Measurements from ENCODE around the gene WNT7A. TPM values are rescaled to one million over a fixed set of nuclear protein-coding genes. Genes with fewer than 3 reads are reported as not detected.
A peak's percentile ranks its signal among the peaks of the same experiment; 100 is the strongest.
"Not testable (repeated sequence)": the region's sequence is repeated elsewhere in the genome, so short reads cannot be mapped to it uniquely, and the experiment has no call there.

WNT7A gene
- not detected for polyA plus RNA-seq (2012; ENCODE audit: missing spikeins)

- TF ChIP-seq TAF1 (IDR thresholded peaks at IDR 0.05; ENCODE audit: borderline replicate concordance, low read depth, low read length) (no peak), POLR2AphosphoS5 (IDR thresholded peaks at IDR 0.05; ENCODE audit: low read depth, low read length) (no peak), POLR2A (IDR thresholded peaks at IDR 0.05; ENCODE audit: low read depth, low read length) (no peak)
- FAIRE-seq (no peak), DNase-seq (ENCODE audit: insufficient read length) (peak; percentile 45)
These were observed at the start of gene WNT7A for GRCh38 chr3:13879946-13880810. Gene WNT7A, minus strand, starts transcription at chr3:13880071. Its CDS starts 255 bp downstream, at chr3:13879816.

GRCh38 chr3:13928741-13929140, 48.9 kb upstream of the WNT7A start:
- not testable (repeated sequence) for DNase-seq (ENCODE audit: insufficient read length); FAIRE-seq

- FAIRE-seq (no peak), DNase-seq (ENCODE audit: insufficient read length) (no peak)
- TF ChIP-seq TAF1 (IDR thresholded peaks at IDR 0.05; ENCODE audit: borderline replicate concordance, low read depth, low read length) (no peak), POLR2AphosphoS5 (IDR thresholded peaks at IDR 0.05; ENCODE audit: low read depth, low read length) (no peak), POLR2A (IDR thresholded peaks at IDR 0.05; ENCODE audit: low read depth, low read length) (no peak)
These were observed 47.4 kb upstream of the WNT7A start for GRCh38 chr3:13927295-13927694.

- FAIRE-seq: no peak
- TF ChIP-seq POLR2AphosphoS5 (IDR thresholded peaks at IDR 0.05; ENCODE audit: low read depth, low read length) (no peak), POLR2A (IDR thresholded peaks at IDR 0.05; ENCODE audit: low read depth, low read length) (no peak), TAF1 (IDR thresholded peaks at IDR 0.05; ENCODE audit: borderline replicate concordance, low read depth, low read length) (no peak)
- DNase-seq (ENCODE audit: insufficient read length): no peak
These were observed 36.5 kb upstream of the WNT7A start for GRCh38 chr3:13916375-13916774.

GRCh38 chr3:13902648-13903238, 22.9 kb upstream of the WNT7A start:
- FAIRE-seq: no peak
- no peak for TF ChIP-seq POLR2A (IDR thresholded peaks at IDR 0.05; ENCODE audit: low read depth, low read length)
- no peak for TF ChIP-seq POLR2AphosphoS5 (IDR thresholded peaks at IDR 0.05; ENCODE audit: low read depth, low read length)
- no peak for TF ChIP-seq TAF1 (IDR thresholded peaks at IDR 0.05; ENCODE audit: borderline replicate concordance, low read depth, low read length)
- no peak for DNase-seq (ENCODE audit: insufficient read length)

GRCh38 chr3:13901935-13902584, 22.2 kb upstream of the WNT7A start:
- TF ChIP-seq POLR2AphosphoS5 (IDR thresholded peaks at IDR 0.05; ENCODE audit: low read depth, low read length): no peak
- TF ChIP-seq TAF1 (IDR thresholded peaks at IDR 0.05; ENCODE audit: borderline replicate concordance, low read depth, low read length): no peak
- no peak for FAIRE-seq
- no peak for DNase-seq (ENCODE audit: insufficient read length)

GRCh38 chr3:13898346-13898745, 18.5 kb upstream of the WNT7A start:
- DNase-seq (ENCODE audit: insufficient read length): no peak
- TF ChIP-seq TAF1 (IDR thresholded peaks at IDR 0.05; ENCODE audit: borderline replicate concordance, low read depth, low read length) (no peak), POLR2AphosphoS5 (IDR thresholded peaks at IDR 0.05; ENCODE audit: low read depth, low read length) (no peak), POLR2A (IDR thresholded peaks at IDR 0.05; ENCODE audit: low read depth, low read length) (no peak)
- FAIRE-seq: no peak

GRCh38 chr3:13896473-13897154, 16.7 kb upstream of the WNT7A start:
- FAIRE-seq (no peak), DNase-seq (ENCODE audit: insufficient read length) (no peak)
- TF ChIP-seq POLR2AphosphoS5 (IDR thresholded peaks at IDR 0.05; ENCODE audit: low read depth, low read length): no peak
- TF ChIP-seq POLR2A (IDR thresholded peaks at IDR 0.05; ENCODE audit: low read depth, low read length): no peak
- TF ChIP-seq TAF1 (IDR thresholded peaks at IDR 0.05; ENCODE audit: borderline replicate concordance, low read depth, low read length): no peak

- peak; percentile 27 for FAIRE-seq
- DNase-seq (ENCODE audit: insufficient read length): peak; percentile 72
- no peak for TF ChIP-seq POLR2AphosphoS5 (IDR thresholded peaks at IDR 0.05; ENCODE audit: low read depth, low read length)
- TF ChIP-seq POLR2A (IDR thresholded peaks at IDR 0.05; ENCODE audit: low read depth, low read length): no peak
- no peak for TF ChIP-seq TAF1 (IDR thresholded peaks at IDR 0.05; ENCODE audit: borderline replicate concordance, low read depth, low read length)
These were observed 15.6 kb upstream of the WNT7A start for GRCh38 chr3:13895155-13896105.

- DNase-seq (ENCODE audit: insufficient read length) (no peak), FAIRE-seq (no peak)
- no peak for TF ChIP-seq POLR2AphosphoS5 (IDR thresholded peaks at IDR 0.05; ENCODE audit: low read depth, low read length)
These were observed 14.9 kb upstream of the WNT7A start for GRCh38 chr3:13894807-13895154.

Measured in GM12892 (cell line).